GM12878 (cell line): ENCODE results near the gene NPR1. TPM values are rescaled to one million over a fixed set of nuclear protein-coding genes. Genes with fewer than 3 reads are reported as not detected.

Experiments used
- BACH1 ChIP-seq: fragments of 450-650 bp; IDR thresholded peaks from 2 replicates; pipeline ENCODE4 v1.6.1; 2017; ENCODE audit warnings: mild to moderate bottlenecking, borderline replicate concordance
- CBX3 ChIP-seq: fragments of 200-600 bp; sonication (generic); IDR thresholded peaks from 2 replicates; pipeline ENCODE4 v1.6.1; 2016; ENCODE audit warnings: low read depth, borderline replicate concordance
- CBX5 ChIP-seq: sonication (generic); IDR thresholded peaks from 2 replicates; pipeline ENCODE4 v1.6.1; 2016; ENCODE audit warnings: low read depth, moderate library complexity, mild to moderate bottlenecking, inconsistent platforms
- CREB1 ChIP-seq: IDR thresholded peaks from 2 replicates; pipeline ENCODE4 v1.6.1; 2012; ENCODE audit warnings: low read depth, mild to moderate bottlenecking, inconsistent platforms
- CTCF ChIP-seq, 3 experiments: IDR thresholded peaks in 2 of 3; conservative IDR thresholded peaks in 1 of 3; 2 replicates each; pipeline ENCODE4 v1.5.1; 2011; ENCODE audit warnings: low read depth in 3 of 3, low read length in 3 of 3, mild to moderate bottlenecking in 3 of 3, control low read depth in 2 of 3, moderate library complexity in 2 of 3, inconsistent platforms in 1 of 3, mixed read lengths in 1 of 3; ENCODE audit not compliant: control insufficient read depth in 2 of 3, insufficient read depth in 1 of 3; ENCODE audit errors: extremely low read depth in 1 of 3
- IKZF2 ChIP-seq, 2 experiments: fragments of 450-650 bp; IDR thresholded peaks; 2 replicates each; pipeline ENCODE4 v1.6.1; 2017; ENCODE audit warnings: mild to moderate bottlenecking in 2 of 2, moderate library complexity in 2 of 2
- MYB ChIP-seq: fragments of 150-350 bp; IDR thresholded peaks from 2 replicates; pipeline ENCODE4 v1.6.1; 2014; ENCODE audit warnings: mild to moderate bottlenecking, low read depth, low read length, borderline replicate concordance
- NBN ChIP-seq: fragments of 450-650 bp; IDR thresholded peaks from 2 replicates; pipeline ENCODE4 v1.6.1; 2016
- NFXL1 ChIP-seq: fragments of 450-650 bp; IDR thresholded peaks from 2 replicates; pipeline ENCODE4 v1.6.1; 2017; ENCODE audit warnings: antibody characterized with exemption, mild to moderate bottlenecking, borderline replicate concordance
- PML ChIP-seq: IDR thresholded peaks from 2 replicates; pipeline ENCODE4 v1.6.1; 2012; ENCODE audit warnings: low read length, inconsistent platforms
- POLR2AphosphoS5 ChIP-seq: IDR thresholded peaks from 2 replicates; pipeline ENCODE4 v1.6.1; 2011; ENCODE audit warnings: mild to moderate bottlenecking, low read length, inconsistent platforms
- PRDM15 ChIP-seq: fragments of 450-650 bp; formaldehyde crosslinking; IDR thresholded peaks from 2 replicates; pipeline ENCODE4 v1.4.0; 2020; ENCODE audit warnings: mild to moderate bottlenecking, moderate library complexity
- RAD21 ChIP-seq: IDR thresholded peaks from 2 replicates; pipeline ENCODE4 v1.6.1; 2011; ENCODE audit warnings: mild to moderate bottlenecking, low read depth, low read length, moderate library complexity; ENCODE audit not compliant: insufficient read depth
- RELA ChIP-seq: fragments of 450-650 bp; IDR thresholded peaks from 2 replicates; pipeline ENCODE4 v1.8.0; 2014; ENCODE audit warnings: borderline replicate concordance; ENCODE audit not compliant: partially characterized antibody
- RELB ChIP-seq: fragments of 450-650 bp; IDR thresholded peaks from 2 replicates; pipeline ENCODE4 v1.6.1; 2017; ENCODE audit warnings: low read depth, mild to moderate bottlenecking, moderate library complexity
- SMAD5 ChIP-seq: IDR thresholded peaks from 2 replicates; pipeline ENCODE4 v1.6.1; 2016; ENCODE audit warnings: antibody characterized with exemption, low read depth
- STAT1 ChIP-seq: fragments of 450-650 bp; conservative IDR thresholded peaks from 2 replicates; pipeline ENCODE4 v1.6.1; 2014; ENCODE audit warnings: antibody characterized with exemption, mild to moderate bottlenecking
- TARDBP ChIP-seq: IDR thresholded peaks from 2 replicates; pipeline ENCODE4 v1.6.1; 2016; ENCODE audit warnings: borderline replicate concordance
- TCF12 ChIP-seq: IDR thresholded peaks from 2 replicates; pipeline ENCODE4 v1.6.1; 2011; ENCODE audit warnings: low read depth, mild to moderate bottlenecking, low read length
- ZNF384 ChIP-seq: IDR thresholded peaks from 2 replicates; pipeline ENCODE4 v1.6.1; 2012; ENCODE audit warnings: low read depth, mild to moderate bottlenecking, low read length, improper control_type of control experiment, borderline replicate concordance
- polyA plus RNA-seq, 11 experiments: library from polyadenylated mRNA; depleted of rRNA in 4 of 11; unstranded in 6 of 11; stranded (reverse) in 5 of 11; fragments of >200 nt; fragmentation: Nextera tagmentation in 4 of 11; fragmentation: Illumina TruSeq in 1 of 11; extraction: Ambion mirVana in 4 of 11; extraction: Trizol in 1 of 11; gene quantifications; 1 replicate in 1 of 11; 2 replicates in 10 of 11; pipeline versions ENCODE4 v1.2.1 to v1.2.3, GENCODE V29; 2011 to 2016; ENCODE audit warnings: inconsistent platforms in 2 of 11, missing spikeins in 2 of 11, low read depth in 1 of 11
- total RNA-seq, 4 experiments: library from RNA; depleted of rRNA in 3 of 4; stranded (reverse); fragments of >200 nt in 3 of 4; fragmentation: Illumina TruSeq in 1 of 4; extraction: Trizol in 1 of 4; gene quantifications; 2 replicates each; pipeline versions ENCODE4 v1.2.1 to v1.2.3, GENCODE V29; 2013 to 2021

The NPR1 gene
- total and polyA plus RNA-seq, 10 of the 15 experiments (the other 5 are each of a cell fraction or from before 2014, with no cell fraction given): 0.09 to 2.1 (median 0.28) TPM; not detected in 1

- TF ChIP-seq CTCF (IDR thresholded peaks at IDR 0.05 in 2 of 3, conservative IDR thresholded peaks at IDR 0.05 in 1 of 3; ENCODE audit: control insufficient read depth in 2 of 3, extremely low read depth in 1 of 3, insufficient read depth in 1 of 3, low read depth in 3 of 3, low read length in 3 of 3) (no peak), IKZF2 (IDR thresholded peaks at IDR 0.05) (peak; percentile 44; a peak in 1 of 4 replicates), PRDM15 (no peak), BACH1 (peak; percentile 80), POLR2AphosphoS5 (peak; percentile 99), TCF12 (peak; percentile 15; the same call in 1 of the 2 replicates), RAD21 (no peak), SMAD5 (peak; percentile 97), RELB (peak; percentile 99), MYB (no peak), ZNF384 (no peak), CREB1 (peak; percentile 93), CBX3 (no peak), RELA (peak; percentile 38), TARDBP (no peak), PML (peak; percentile 99), STAT1 (no peak), NFXL1 (no peak), CBX5 (peak; percentile 84; the same call in 1 of the 2 replicates), NBN (peak; percentile 98)
Measured at GRCh38 chr1:153633754-153634665, 44.5 kb upstream of the NPR1 start, which contains the start of gene CHTOP (continued).
